Mesendoderm (in vitro differentiated cells): ENCODE results near the gene GGA2.

Experiments used
- DNase-seq: peaks from one replicate; pipeline ENCODE4 v3.0.0; 2013
- H2AK5ac ChIP-seq: 2 replicates; pipeline ENCODE4 v1.6.1; 2013; ENCODE audit warnings: low read length, inconsistent platforms
- H2BK120ac ChIP-seq: 2 replicates; pipeline ENCODE4 v1.6.1; 2013; ENCODE audit warnings: low read depth, mild to moderate bottlenecking, low read length, moderate library complexity, mixed read lengths
- H2BK15ac ChIP-seq: replicated peaks from 2 replicates; pipeline ENCODE4 v1.6.1; 2013; ENCODE audit warnings: low read depth, mild to moderate bottlenecking, moderate library complexity
- H2BK5ac ChIP-seq: 2 replicates; pipeline ENCODE4 v1.6.1; 2013; ENCODE audit warnings: low read length, inconsistent platforms
- H3K18ac ChIP-seq: 2 replicates; pipeline ENCODE4 v1.6.1; 2013; ENCODE audit warnings: mild to moderate bottlenecking, low read length, mixed read lengths
- H3K23ac ChIP-seq: one replicate; pipeline ENCODE4 v1.6.1; 2013; ENCODE audit warnings: low read length
- H3K27ac ChIP-seq: 2 replicates; pipeline ENCODE4 v1.5.1; 2013; ENCODE audit warnings: low read depth, mild to moderate bottlenecking, inconsistent platforms, low read length, moderate library complexity
- H3K27me3 ChIP-seq: 2 replicates; pipeline ENCODE4 v1.6.1; 2013; ENCODE audit warnings: low read length, control low read depth, mild to moderate bottlenecking, inconsistent platforms; ENCODE audit not compliant: insufficient read depth, poor library complexity
- H3K36me3 ChIP-seq: 2 replicates; pipeline ENCODE4 v1.6.1; 2013; ENCODE audit warnings: low read length, inconsistent platforms; ENCODE audit not compliant: control insufficient read depth, insufficient read depth
- H3K4ac ChIP-seq: one replicate; pipeline ENCODE4 v1.6.1; 2013; ENCODE audit warnings: low read depth, mild to moderate bottlenecking, low read length, moderate library complexity
- H3K4me1 ChIP-seq: 2 replicates; pipeline ENCODE4 v1.6.1; 2013; ENCODE audit warnings: low read depth, low read length, inconsistent platforms; ENCODE audit not compliant: control insufficient read depth
- H3K4me2 ChIP-seq: 2 replicates; pipeline ENCODE4 v1.6.1; 2013; ENCODE audit warnings: low read length
- H3K4me3 ChIP-seq: 2 replicates; pipeline ENCODE4 v1.5.1; 2013; ENCODE audit warnings: mild to moderate bottlenecking, low read length
- H3K56ac ChIP-seq: one replicate; pipeline ENCODE4 v1.6.1; 2013; ENCODE audit warnings: low read length
- H3K79me1 ChIP-seq: 2 replicates; pipeline ENCODE4 v1.6.1; 2013; ENCODE audit warnings: low read length, inconsistent platforms
- H3K79me2 ChIP-seq: 2 replicates; pipeline ENCODE4 v1.6.1; 2013; ENCODE audit warnings: mild to moderate bottlenecking, low read length; ENCODE audit not compliant: control insufficient read depth, insufficient read depth
- H3K9ac ChIP-seq: 2 replicates; pipeline ENCODE4 v1.6.1; 2013; ENCODE audit warnings: low read length, inconsistent platforms
- H4K5ac ChIP-seq: one replicate; pipeline ENCODE4 v1.6.1; 2013; ENCODE audit warnings: low read length
- H4K8ac ChIP-seq: one replicate; pipeline ENCODE4 v1.6.1; 2013; ENCODE audit warnings: low read depth, mild to moderate bottlenecking, control low read depth, low read length, moderate library complexity
- WGBS: extraction: QIAGEN DNeasy Blood & Tissue Kit; methylation state at CpG from one replicate; pipeline ENCODE4 v1.1.7; 2013; ENCODE audit warnings: low lambda C conversion rate, missing lambda C conversion rate; ENCODE audit not compliant: insufficient coverage; ENCODE audit errors: extremely low coverage; 5-methylcytosine and 5-hydroxymethylcytosine counted together

GGA2 gene

GRCh38 chr16:23428351-23428750 lies 81.9 kb downstream of the GGA2 start:
- Histone ChIP-seq H3K18ac (no peak overlapping the region), H2BK15ac (no peak overlapping the region), H3K4me1 (no peaks in the 10 kb centered on the region), H3K23ac (no peak overlapping the region), H3K79me2 (no peaks in the 10 kb centered on the region), H4K8ac (no peak overlapping the region), H3K27ac (no peak overlapping the region), H4K5ac (no peak overlapping the region), H2BK120ac (no peak overlapping the region), H2AK5ac (no peak overlapping the region), H3K27me3 (no peaks in the 10 kb centered on the region), H2BK5ac (no peak overlapping the region), H3K56ac (no peak overlapping the region), H3K4me2 (no peak overlapping the region), H3K4ac (no peak overlapping the region), H3K79me1 (no peaks in the 10 kb centered on the region), H3K9ac (no peak overlapping the region), H3K36me3 (no peaks in the 10 kb centered on the region), H3K4me3 (no peak overlapping the region)
- no CpG with 5 or more reads among the region's 2 CpGs for WGBS
- no peak for DNase-seq

- no peak overlapping the region for H2BK5ac ChIP-seq
- WGBS: no CpG with 5 or more reads among the region's 14 CpGs
Observed at GRCh38 chr16:23424292-23424958, 85.9 kb downstream of the GGA2 start.

DNA sequence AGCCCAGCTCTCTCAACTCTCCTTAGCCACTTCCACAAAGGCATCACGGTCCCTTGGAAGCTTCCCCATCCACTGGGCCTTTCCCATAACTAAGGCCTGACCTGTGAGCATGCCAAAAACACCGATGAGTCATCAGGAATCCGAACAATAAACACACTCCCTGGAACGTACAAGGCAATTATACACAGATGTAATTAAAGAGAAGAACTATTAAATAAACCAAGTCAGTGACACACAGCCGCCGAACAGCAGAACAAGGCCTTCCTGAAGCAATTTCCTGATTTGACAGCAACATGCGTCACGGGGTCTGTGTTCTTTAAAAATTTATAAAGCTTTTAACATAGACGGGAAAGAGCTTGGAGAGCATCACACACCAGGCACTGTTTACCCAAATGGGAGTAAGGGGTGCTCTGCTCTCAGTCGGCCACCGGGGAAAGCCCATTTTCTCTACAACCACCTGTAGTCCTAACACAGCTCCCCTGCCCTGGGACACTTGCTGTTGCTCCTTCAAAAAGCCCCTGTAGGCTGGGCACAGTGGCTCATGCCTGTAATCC lies 86.7 kb downstream of the GGA2 start:
- no peaks in the 10 kb centered on the region for H3K27me3 ChIP-seq
- no peaks in the 10 kb centered on the region for H3K4me1 ChIP-seq
- no peaks in the 10 kb centered on the region for H3K79me2 ChIP-seq
- no peaks in the 10 kb centered on the region for H3K36me3 ChIP-seq
- H4K5ac ChIP-seq: no peak overlapping the region
- no peak overlapping the region for H3K56ac ChIP-seq
- no peak overlapping the region for H3K18ac ChIP-seq
- no peak overlapping the region for H2BK5ac ChIP-seq
- no peak for DNase-seq
- no peak overlapping the region for H3K27ac ChIP-seq
- no peak overlapping the region for H2AK5ac ChIP-seq
- no peak overlapping the region for H2BK15ac ChIP-seq
- no peak overlapping the region for H3K4me2 ChIP-seq
- H3K4me3 ChIP-seq: no peak overlapping the region
- no peak overlapping the region for H4K8ac ChIP-seq
- no peak overlapping the region for H2BK120ac ChIP-seq
- no CpG with 5 or more reads among the region's 11 CpGs for WGBS
- H3K9ac ChIP-seq: no peak overlapping the region
- no peak overlapping the region for H3K23ac ChIP-seq
- no peak overlapping the region for H3K4ac ChIP-seq
- H3K79me1 ChIP-seq: no peaks in the 10 kb centered on the region

More at GRCh38 chr16:23424292-23424958, 85.9 kb downstream of the GGA2 start:
- no peak for DNase-seq
- Histone ChIP-seq H4K8ac (no peak overlapping the region), H3K27me3 (no peaks in the 10 kb centered on the region), H3K36me3 (no peaks in the 10 kb centered on the region), H3K79me1 (no peaks in the 10 kb centered on the region), H4K5ac (no peak overlapping the region), H3K4me3 (no peak overlapping the region), H3K4me2 (no peak overlapping the region), H3K27ac (no peak overlapping the region), H3K4me1 (no peaks in the 10 kb centered on the region), H2BK15ac (no peak overlapping the region), H3K4ac (no peak overlapping the region), H3K79me2 (no peaks in the 10 kb centered on the region), H3K18ac (no peak overlapping the region), H3K56ac (no peak overlapping the region), H2AK5ac (no peak overlapping the region), H3K9ac (no peak overlapping the region), H2BK120ac (no peak overlapping the region), H3K23ac (no peak overlapping the region)

- Histone ChIP-seq H3K4me1 (no peaks in the 10 kb centered on the region), H3K36me3 (no peaks in the 10 kb centered on the region), H2BK5ac (no peak overlapping the region), H3K4ac (no peak overlapping the region), H3K27me3 (no peaks in the 10 kb centered on the region), H4K5ac (no peak overlapping the region), H3K27ac (no peak overlapping the region), H3K56ac (no peak overlapping the region), H3K18ac (no peak overlapping the region), H3K4me3 (no peak overlapping the region), H4K8ac (no peak overlapping the region), H3K4me2 (no peak overlapping the region), H2BK120ac (no peak overlapping the region), H2AK5ac (no peak overlapping the region), H3K23ac (no peak overlapping the region), H3K79me1 (no peaks in the 10 kb centered on the region), H2BK15ac (no peak overlapping the region), H3K9ac (no peak overlapping the region), H3K79me2 (no peaks in the 10 kb centered on the region)
- no CpG with 5 or more reads among the region's 5 CpGs for WGBS
- DNase-seq: no peak
Observed at GRCh38 chr16:23420011-23420410, 90.3 kb downstream of the GGA2 start.

- no peak overlapping the region for H4K8ac ChIP-seq
- H3K4me2 ChIP-seq: no peak overlapping the region
- H3K4me3 ChIP-seq: no peak overlapping the region
- H3K4ac ChIP-seq: no peak overlapping the region
- DNase-seq: no peak
- H3K79me1 ChIP-seq: no peaks in the 10 kb centered on the region
- no peak overlapping the region for H3K23ac ChIP-seq
- no peaks in the 10 kb centered on the region for H3K36me3 ChIP-seq
- no peaks in the 10 kb centered on the region for H3K79me2 ChIP-seq
- H3K18ac ChIP-seq: no peak overlapping the region
- no CpG with 5 or more reads among the region's 7 CpGs for WGBS
- no peak overlapping the region for H3K27ac ChIP-seq
- no peak overlapping the region for H2BK15ac ChIP-seq
- H2BK5ac ChIP-seq: no peak overlapping the region
- no peaks in the 10 kb centered on the region for H3K4me1 ChIP-seq
- H4K5ac ChIP-seq: no peak overlapping the region
- H3K27me3 ChIP-seq: no peaks in the 10 kb centered on the region
- no peak overlapping the region for H3K56ac ChIP-seq
- H2AK5ac ChIP-seq: no peak overlapping the region
- no peak overlapping the region for H3K9ac ChIP-seq
- H2BK120ac ChIP-seq: no peak overlapping the region
Observed at GRCh38 chr16:23416816-23417215, 93.5 kb downstream of the GGA2 start.

GRCh38 chr16:23414731-23415130 lies 95.6 kb downstream of the GGA2 start:
- Histone ChIP-seq H3K4ac (no peak overlapping the region), H3K79me1 (no peaks in the 10 kb centered on the region), H3K23ac (no peak overlapping the region), H2BK15ac (no peak overlapping the region), H3K4me3 (no peak overlapping the region), H3K79me2 (no peaks in the 10 kb centered on the region), H2BK5ac (no peak overlapping the region), H3K18ac (no peak overlapping the region), H3K4me1 (no peaks in the 10 kb centered on the region), H3K9ac (no peak overlapping the region), H2AK5ac (no peak overlapping the region), H4K8ac (no peak overlapping the region), H3K36me3 (no peaks in the 10 kb centered on the region), H3K4me2 (no peak overlapping the region), H3K56ac (no peak overlapping the region), H4K5ac (no peak overlapping the region), H3K27ac (no peak overlapping the region), H3K27me3 (no peaks in the 10 kb centered on the region), H2BK120ac (no peak overlapping the region)
- DNase-seq: no peak
- no CpG with 5 or more reads among the region's 6 CpGs for WGBS
